Activated naive CD4-positive, alpha-beta T cell treated with anti-CD3 and anti-CD28 coated beads, Interleukin-2, amount 10 ng/mL, durations not matched to agents 7 days and 5 days (primary cell): ENCODE data around the gene PHOSPHO1.
"Not testable (repeated sequence)": the region's sequence is repeated elsewhere in the genome, so short reads cannot be mapped to it uniquely, and the experiment has no call there.

Experiments
- CTCF ChIA-PET: fragments of 350-600 bp; sonication (Branson Sonifier 250); formaldehyde crosslinking; loops from one replicate; lab custom pipeline; 2021; ENCODE audit warnings: antibody characterized with exemption; lab: Charles Lee
- DNase-seq: peaks from one replicate; pipeline ENCODE4 v3.0.0-alpha.2; 2020
- H3K27ac Mint-ChIP-seq: one replicate; pipeline ENCODE4 v1.8.0; 2021; ENCODE audit warnings: mild to moderate bottlenecking, moderate library complexity, mixed read lengths
- H3K27me3 Mint-ChIP-seq: one replicate; pipeline ENCODE4 v1.8.0; 2021; ENCODE audit warnings: mild to moderate bottlenecking, mixed read lengths
- H3K36me3 Mint-ChIP-seq: one replicate; pipeline ENCODE4 v1.8.0; 2021; ENCODE audit warnings: mixed read lengths
- H3K4me1 Mint-ChIP-seq: one replicate; pipeline ENCODE4 v1.8.0; 2021; ENCODE audit warnings: mixed read lengths
- H3K4me3 Mint-ChIP-seq: one replicate; pipeline ENCODE4 v1.8.0; 2021; ENCODE audit warnings: mild to moderate bottlenecking, moderate library complexity, mixed read lengths
- H3K9me3 Mint-ChIP-seq: one replicate; pipeline ENCODE4 v1.8.0; 2021; ENCODE audit warnings: mixed read lengths

Gene PHOSPHO1

DNA sequence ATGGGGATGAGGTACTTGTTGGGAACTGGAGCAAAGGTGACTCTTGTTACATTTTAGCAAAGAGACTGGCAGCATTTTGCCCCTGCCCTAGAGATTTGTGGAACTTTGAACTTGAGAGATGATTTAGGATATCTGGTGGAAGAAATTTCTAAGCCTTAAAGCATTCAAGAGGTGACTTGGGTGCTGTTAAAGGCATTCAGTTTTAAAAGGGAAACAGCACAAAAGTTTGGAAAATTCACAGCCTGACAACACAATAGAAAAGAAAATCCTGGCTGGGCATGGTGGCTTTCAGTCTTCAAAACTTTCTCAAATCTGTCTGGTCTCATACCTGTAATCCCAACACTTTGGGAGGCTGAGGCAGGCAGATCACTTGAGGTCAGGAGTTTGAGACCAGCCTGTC, 46.1 kb downstream of the PHOSPHO1 start:
- peaks cover 30% of the 10 kb centered on the region for H3K27me3 Mint-ChIP-seq
- H3K27ac Mint-ChIP-seq, H3K4me1 Mint-ChIP-seq, CTCF ChIA-PET, H3K36me3 Mint-ChIP-seq, H3K4me3 Mint-ChIP-seq, DNase-seq: not testable (repeated sequence)
- H3K9me3 Mint-ChIP-seq = peaks cover 29% of the 10 kb centered on the region

GRCh38 chr17:49183801-49184200, 46.8 kb downstream of the PHOSPHO1 start:
- CTCF ChIA-PET = interaction anchor here (6.7 kb wide), 1 partner anchor 42 kb away, joined by 96 read pairs; no protein-coding TSS in a partner anchor
- Mint-ChIP-seq H3K4me1 (peaks cover 9% of the 10 kb centered on the region), H3K27me3 (peaks cover 29% of the 10 kb centered on the region), H3K9me3 (peaks cover 29% of the 10 kb centered on the region), H3K4me3 (no peak overlapping the region), H3K27ac (no peak overlapping the region), H3K36me3 (peaks cover 5% of the 10 kb centered on the region)
- no peak for DNase-seq

DNA sequence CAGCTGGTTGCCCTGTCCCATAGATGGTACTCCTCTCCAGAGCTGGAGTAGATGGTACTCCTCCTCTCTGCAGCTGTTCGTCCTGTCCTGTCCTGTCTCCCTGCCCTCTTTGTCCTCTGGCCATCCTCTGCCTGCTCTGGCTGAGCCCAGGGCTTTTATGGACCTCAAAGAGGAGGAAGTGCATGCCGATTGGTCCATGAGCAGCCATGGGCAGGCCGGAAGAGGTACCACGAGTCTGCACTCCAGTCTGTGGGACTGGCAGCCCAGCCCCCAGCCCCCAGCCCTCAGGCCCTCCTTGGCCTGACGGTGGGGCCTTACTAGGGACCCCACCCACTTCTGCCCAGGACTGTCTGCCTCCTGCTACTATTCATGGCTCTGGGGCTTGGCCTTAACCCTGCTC, 47.2 kb downstream of the PHOSPHO1 start:
- Mint-ChIP-seq H3K4me1 (peaks cover 9% of the 10 kb centered on the region), H3K36me3 (peaks cover 5% of the 10 kb centered on the region), H3K4me3 (no peak overlapping the region), H3K9me3 (peaks cover 29% of the 10 kb centered on the region), H3K27ac (no peak overlapping the region), H3K27me3 (peaks cover 29% of the 10 kb centered on the region)
- CTCF ChIA-PET = interaction anchor here (0.8 to 6.7 kb wide), 2 partner anchors 43 to 108 kb away, joined by 3 to 96 read pairs; no protein-coding TSS in a partner anchor
- no peak for DNase-seq

- Mint-ChIP-seq H3K27ac (no peak overlapping the region), H3K36me3 (peaks cover 3% of the 10 kb centered on the region), H3K4me1 (peaks cover 9% of the 10 kb centered on the region), H3K4me3 (no peak overlapping the region), H3K27me3 (peaks cover 37% of the 10 kb centered on the region), H3K9me3 (peaks cover 39% of the 10 kb centered on the region)
- DNase-seq = no peak
- CTCF ChIA-PET = interaction anchor here (0.6 to 6.7 kb wide), 18 partner anchors 9 to 825 kb away, joined by 3 to 96 read pairs (median 5); partner anchors contain the start of gene PHOSPHO1
Observed at GRCh38 chr17:49180998-49181635, 49.5 kb downstream of the PHOSPHO1 start.

GRCh38 chr17:49180303-49180702, 50.3 kb downstream of the PHOSPHO1 start:
- no peak overlapping the region for H3K4me3 Mint-ChIP-seq
- H3K27ac Mint-ChIP-seq = no peak overlapping the region
- H3K36me3 Mint-ChIP-seq = peaks cover 6% of the 10 kb centered on the region
- H3K9me3 Mint-ChIP-seq = peaks cover 39% of the 10 kb centered on the region
- peak; percentile 75 for DNase-seq
- peaks cover 36% of the 10 kb centered on the region for H3K27me3 Mint-ChIP-seq
- peaks cover 9% of the 10 kb centered on the region for H3K4me1 Mint-ChIP-seq
- CTCF ChIA-PET = interaction anchor here (0.6 to 6.7 kb wide), 13 partner anchors 9 to 188 kb away, joined by 3 to 96 read pairs (median 7); partner anchors contain the start of gene PHOSPHO1

DNA sequence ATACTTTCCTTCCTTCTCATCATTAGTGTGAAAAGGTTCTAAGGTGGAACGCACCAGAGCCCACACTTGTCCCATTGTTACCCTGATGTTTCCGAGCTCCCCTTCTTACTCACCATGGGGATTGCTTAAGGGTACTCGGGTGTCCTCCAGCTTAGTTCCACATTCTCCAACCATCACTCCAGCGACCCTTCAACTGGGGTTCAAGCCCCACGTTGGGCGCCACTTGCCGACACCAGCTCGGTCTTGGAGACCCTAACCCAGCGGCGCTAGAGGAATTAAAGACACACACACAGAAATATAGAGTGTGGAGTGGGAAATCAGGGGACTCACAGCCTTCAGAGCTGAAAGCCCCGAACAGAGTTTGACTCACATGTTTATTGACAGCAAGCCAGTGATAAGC, 54.6 kb downstream of the PHOSPHO1 start:
- not testable (repeated sequence) for DNase-seq, H3K4me3 Mint-ChIP-seq, H3K27ac Mint-ChIP-seq, H3K4me1 Mint-ChIP-seq, H3K36me3 Mint-ChIP-seq
- H3K9me3 Mint-ChIP-seq = peaks cover 33% of the 10 kb centered on the region
- CTCF ChIA-PET = interaction anchor here (1.8 kb wide), 1 partner anchor 51 kb away, joined by 6 read pairs; no protein-coding TSS in a partner anchor
- H3K27me3 Mint-ChIP-seq = peaks cover 26% of the 10 kb centered on the region
